T-helper 17 cell (primary cell): ENCODE results near the gene TRIM26. TPM values are rescaled to one million over a fixed set of nuclear protein-coding genes. Genes with fewer than 3 reads are reported as not detected.
"Not testable (repeated sequence)": the region's sequence is repeated elsewhere in the genome, so short reads cannot be mapped to it uniquely, and the experiment has no call there.

Experiments used
- ATAC-seq: fragments of 150-1000 bp; cut with Tn5 transposase; 2 replicates; pipeline ENCODE4 v1.10.0; 2021; ENCODE audit warnings: mild to moderate bottlenecking, moderate library complexity
- DNase-seq, 3 donors: peaks; one replicate each; pipeline versions ENCODE4 v3.0.0 to v3.0.0-alpha.2; 2020 to 2021
- H3K9me3 ChIP-seq: one replicate; pipeline ENCODE4 v1.7.0; 2013; ENCODE audit warnings: low read length, mild to moderate bottlenecking; ENCODE audit not compliant: control insufficient read depth, poor library complexity, severe bottlenecking
- H3K27ac Mint-ChIP-seq: one replicate; pipeline ENCODE4 v1.8.0; 2022; ENCODE audit warnings: mild to moderate bottlenecking, moderate library complexity, mixed read lengths
- H3K27me3 Mint-ChIP-seq: one replicate; pipeline ENCODE4 v1.8.0; 2022; ENCODE audit warnings: mixed read lengths
- H3K36me3 Mint-ChIP-seq: one replicate; pipeline ENCODE4 v1.8.0; 2022; ENCODE audit warnings: low read depth, mixed read lengths
- H3K4me1 Mint-ChIP-seq: one replicate; pipeline ENCODE4 v1.8.0; 2022; ENCODE audit warnings: mild to moderate bottlenecking, mixed read lengths
- H3K4me3 Mint-ChIP-seq: one replicate; pipeline ENCODE4 v1.8.0; 2022; ENCODE audit warnings: mild to moderate bottlenecking, moderate library complexity, mixed read lengths
- total RNA-seq, 4 donors: library from RNA in 2 of 4; stranded (reverse) in 2 of 4; gene quantifications; one replicate each; pipeline ENCODE4 v1.2.3 and lab custom pipeline; 2022 to 2026

The TRIM26 gene
- total RNA-seq, 2 donors from 2014 or later = 51.2 to 63.1 TPM

GRCh38 chr6:30178837-30179236 is 34.4 kb downstream of the TRIM26 start:
- no peak overlapping the region for H3K27ac Mint-ChIP-seq
- no peaks in the 10 kb centered on the region for H3K36me3 Mint-ChIP-seq
- ATAC-seq (no peak), DNase-seq (no peak)
- no peaks in the 10 kb centered on the region for H3K4me1 Mint-ChIP-seq
- peaks cover 6% of the 10 kb centered on the region for H3K9me3 ChIP-seq
- no peak overlapping the region for H3K4me3 Mint-ChIP-seq
- H3K27me3 Mint-ChIP-seq = peaks cover 44% of the 10 kb centered on the region

GRCh38 chr6:30175765-30176164 is 37.4 kb downstream of the TRIM26 start:
- Mint-ChIP-seq H3K27me3 (peaks cover 57% of the 10 kb centered on the region), H3K27ac (no peak overlapping the region), H3K4me1 (peaks cover 2% of the 10 kb centered on the region), H3K4me3 (no peak overlapping the region), H3K36me3 (no peaks in the 10 kb centered on the region)
- H3K9me3 ChIP-seq = peaks cover 6% of the 10 kb centered on the region
- DNase-seq (no peak), ATAC-seq (no peak)

GRCh38 chr6:30172681-30173080 is 40.5 kb downstream of the TRIM26 start:
- H3K27me3 Mint-ChIP-seq = peaks cover 81% of the 10 kb centered on the region
- DNase-seq (no peak), ATAC-seq (no peak)
- peaks cover 11% of the 10 kb centered on the region for H3K4me1 Mint-ChIP-seq
- H3K4me3 Mint-ChIP-seq = peak overlapping the region; percentile 49
- H3K27ac Mint-ChIP-seq = no peak overlapping the region
- H3K36me3 Mint-ChIP-seq = no peaks in the 10 kb centered on the region
- H3K9me3 ChIP-seq = no peaks in the 10 kb centered on the region

GRCh38 chr6:30171677-30172471 is 41.3 kb downstream of the TRIM26 start:
- Mint-ChIP-seq H3K4me3 (peak overlapping the region; percentile 7), H3K27ac (no peak overlapping the region), H3K27me3 (peaks cover 75% of the 10 kb centered on the region), H3K36me3 (no peaks in the 10 kb centered on the region), H3K4me1 (peaks cover 12% of the 10 kb centered on the region)
- DNase-seq = no peak
- ATAC-seq = no peak
- H3K9me3 ChIP-seq = no peaks in the 10 kb centered on the region

- H3K36me3 Mint-ChIP-seq = no peaks in the 10 kb centered on the region
- no peak overlapping the region for H3K27ac Mint-ChIP-seq
- H3K4me1 Mint-ChIP-seq = peaks cover 15% of the 10 kb centered on the region
- ATAC-seq (peak; percentile 78), DNase-seq (no peak)
- peaks cover 59% of the 10 kb centered on the region for H3K27me3 Mint-ChIP-seq
- H3K4me3 Mint-ChIP-seq = no peak overlapping the region
- no peaks in the 10 kb centered on the region for H3K9me3 ChIP-seq
Observed at GRCh38 chr6:30169658-30170614, 43.3 kb downstream of the TRIM26 start.

GRCh38 chr6:30168741-30169140 is 44.5 kb downstream of the TRIM26 start:
- H3K27ac Mint-ChIP-seq = no peak overlapping the region
- no peaks in the 10 kb centered on the region for H3K36me3 Mint-ChIP-seq
- no peak for DNase-seq
- no peak for ATAC-seq
- peaks cover 54% of the 10 kb centered on the region for H3K27me3 Mint-ChIP-seq
- H3K9me3 ChIP-seq = no peaks in the 10 kb centered on the region
- no peak overlapping the region for H3K4me3 Mint-ChIP-seq
- peaks cover 15% of the 10 kb centered on the region for H3K4me1 Mint-ChIP-seq

- H3K27ac Mint-ChIP-seq = peak overlapping the region; percentile 47
- peaks cover 46% of the 10 kb centered on the region for H3K27me3 Mint-ChIP-seq
- H3K4me3 Mint-ChIP-seq = no peak overlapping the region
- no peaks in the 10 kb centered on the region for H3K9me3 ChIP-seq
- peaks cover 19% of the 10 kb centered on the region for H3K4me1 Mint-ChIP-seq
- H3K36me3 Mint-ChIP-seq = no peaks in the 10 kb centered on the region
- DNase-seq (no peak), ATAC-seq (peak; percentile 76)
Observed at GRCh38 chr6:30167101-30167500, 46.1 kb downstream of the TRIM26 start.

GRCh38 chr6:30165238-30165637 is 48.0 kb downstream of the TRIM26 start:
- H3K36me3 Mint-ChIP-seq, H3K4me3 Mint-ChIP-seq, H3K27ac Mint-ChIP-seq, DNase-seq, ATAC-seq, H3K9me3 ChIP-seq: not testable (repeated sequence)
- Mint-ChIP-seq H3K4me1 (peaks cover 19% of the 10 kb centered on the region), H3K27me3 (peaks cover 39% of the 10 kb centered on the region)

GRCh38 chr6:30164714-30165113 is 48.5 kb downstream of the TRIM26 start:
- Mint-ChIP-seq H3K4me1 (peaks cover 17% of the 10 kb centered on the region), H3K27me3 (peaks cover 39% of the 10 kb centered on the region), H3K27ac (no peak overlapping the region), H3K36me3 (peaks cover 3% of the 10 kb centered on the region), H3K4me3 (no peak overlapping the region)
- no peaks in the 10 kb centered on the region for H3K9me3 ChIP-seq
- no peak for ATAC-seq
- no peak for DNase-seq

GRCh38 chr6:30163918-30164654 is 49.1 kb downstream of the TRIM26 start:
- DNase-seq (no peak), ATAC-seq (no peak)
- no peak overlapping the region for H3K4me3 Mint-ChIP-seq
- H3K36me3 Mint-ChIP-seq = peaks cover 3% of the 10 kb centered on the region
- peaks cover 15% of the 10 kb centered on the region for H3K4me1 Mint-ChIP-seq
- H3K9me3 ChIP-seq = no peaks in the 10 kb centered on the region
- peak overlapping the region; percentile 59 for H3K27ac Mint-ChIP-seq
- peaks cover 41% of the 10 kb centered on the region for H3K27me3 Mint-ChIP-seq

GRCh38 chr6:30163090-30163917 is 49.9 kb downstream of the TRIM26 start, which contains the start of gene TRIM15:
Gene TRIM15 (plus strand): TSS chr6:30163546. CDS start chr6:30163685, 139 bp downstream.
- ATAC-seq (peak; percentile 49), DNase-seq (no peak)
- peak within 1 kb of the TSS; percentile 59 for H3K27ac Mint-ChIP-seq
- H3K4me1 Mint-ChIP-seq = peaks cover 15% of the 10 kb centered on the region
- H3K9me3 ChIP-seq = no peaks in the 10 kb centered on the region
- peaks cover 3% of the 10 kb centered on the region for H3K36me3 Mint-ChIP-seq
- peaks cover 41% of the 10 kb centered on the region for H3K27me3 Mint-ChIP-seq
- peak within 1 kb of the TSS; percentile 63 for H3K4me3 Mint-ChIP-seq
